ENCODE results near the gene GRAMD1B.

Gene GRAMD1B

GRCh38 chr11:123546515-123546914 lies 116.4 kb downstream of the GRAMD1B start:
- H3K27ac ChIP-seq = no peak overlapping the region
- H3K4me3 ChIP-seq (ENCODE audit: low read depth in 1 of 2, low read length in 1 of 2) = no peak overlapping the region
- H3K9me3 ChIP-seq = no peaks in the 10 kb centered on the region
- TF ChIP-seq CTCF (IDR thresholded peaks at IDR 0.05) = no peak
- H3K36me3 ChIP-seq = no peaks in the 10 kb centered on the region
- peaks cover 11 to 15% of the 10 kb centered on the region in 2 experiments for H3K4me1 ChIP-seq (ENCODE audit: control insufficient read depth in 1 of 2, insufficient read depth in 1 of 2, low read depth in 1 of 2, low read length in 1 of 2)
- no peaks in the 10 kb centered on the region for H3K27me3 ChIP-seq

GRCh38 chr11:123547180-123547579 lies 117.1 kb downstream of the GRAMD1B start:
- Histone ChIP-seq H3K4me1 (ENCODE audit: control insufficient read depth in 1 of 2, insufficient read depth in 1 of 2, low read depth in 1 of 2, low read length in 1 of 2) (peaks cover 11 to 15% of the 10 kb centered on the region in 2 experiments), H3K36me3 (no peaks in the 10 kb centered on the region), H3K4me3 (ENCODE audit: low read depth in 1 of 2, low read length in 1 of 2) (no peak overlapping the region), H3K9me3 (no peaks in the 10 kb centered on the region), H3K27ac (no peak overlapping the region), H3K27me3 (no peaks in the 10 kb centered on the region)
- no peak for TF ChIP-seq CTCF (IDR thresholded peaks at IDR 0.05)

- Histone ChIP-seq H3K27ac (no peak overlapping the region), H3K36me3 (no peaks in the 10 kb centered on the region), H3K27me3 (no peaks in the 10 kb centered on the region), H3K4me1 (ENCODE audit: control insufficient read depth in 1 of 2, insufficient read depth in 1 of 2, low read depth in 1 of 2, low read length in 1 of 2) (peaks cover 11 to 15% of the 10 kb centered on the region in 2 experiments), H3K9me3 (no peaks in the 10 kb centered on the region), H3K4me3 (ENCODE audit: low read depth in 1 of 2, low read length in 1 of 2) (no peak overlapping the region)
- no peak for TF ChIP-seq CTCF (IDR thresholded peaks at IDR 0.05)
These were observed 118.7 kb downstream of the GRAMD1B start for GRCh38 chr11:123548774-123549173.

GRCh38 chr11:123549926-123550917 lies 120.2 kb downstream of the GRAMD1B start:
- Histone ChIP-seq H3K9me3 (no peaks in the 10 kb centered on the region), H3K4me3 (ENCODE audit: low read depth in 1 of 2, low read length in 1 of 2) (no peak overlapping the region), H3K27me3 (no peaks in the 10 kb centered on the region), H3K27ac (peak overlapping the region; percentile 37), H3K4me1 (ENCODE audit: control insufficient read depth in 1 of 2, insufficient read depth in 1 of 2, low read depth in 1 of 2, low read length in 1 of 2) (peaks cover 11 to 15% of the 10 kb centered on the region in 2 experiments), H3K36me3 (no peaks in the 10 kb centered on the region)
- no peak for TF ChIP-seq CTCF (IDR thresholded peaks at IDR 0.05)

- Histone ChIP-seq H3K36me3 (no peaks in the 10 kb centered on the region), H3K4me1 (ENCODE audit: control insufficient read depth in 1 of 2, insufficient read depth in 1 of 2, low read depth in 1 of 2, low read length in 1 of 2) (peaks cover 11 to 15% of the 10 kb centered on the region in 2 experiments), H3K4me3 (ENCODE audit: low read depth in 1 of 2, low read length in 1 of 2) (no peak overlapping the region), H3K9me3 (no peaks in the 10 kb centered on the region), H3K27me3 (no peaks in the 10 kb centered on the region), H3K27ac (no peak overlapping the region)
- no peak for TF ChIP-seq CTCF (IDR thresholded peaks at IDR 0.05)
These were observed 121.0 kb downstream of the GRAMD1B start for GRCh38 chr11:123551079-123551478.

Data from neutrophil (primary cell).